GM21528 (cell line): ENCODE measurements around the gene SAMD3.
"Not testable (repeated sequence)": the region's sequence is repeated elsewhere in the genome, so short reads cannot be mapped to it uniquely, and the experiment has no call there.

ENCODE experiments used
- ATAC-seq: cut with Tn5 transposase; IDR thresholded peaks from one replicate; pipeline ENCODE4 v1.9.1; 2021; ENCODE audit warnings: mild to moderate bottlenecking, moderate library complexity; ENCODE audit not compliant: unreplicated experiment, low FRiP score

The SAMD3 gene

GRCh38 chr6:130182466-130182865 lies 40.3 kb downstream of the SAMD3 start:
- no peak for ATAC-seq

DNA sequence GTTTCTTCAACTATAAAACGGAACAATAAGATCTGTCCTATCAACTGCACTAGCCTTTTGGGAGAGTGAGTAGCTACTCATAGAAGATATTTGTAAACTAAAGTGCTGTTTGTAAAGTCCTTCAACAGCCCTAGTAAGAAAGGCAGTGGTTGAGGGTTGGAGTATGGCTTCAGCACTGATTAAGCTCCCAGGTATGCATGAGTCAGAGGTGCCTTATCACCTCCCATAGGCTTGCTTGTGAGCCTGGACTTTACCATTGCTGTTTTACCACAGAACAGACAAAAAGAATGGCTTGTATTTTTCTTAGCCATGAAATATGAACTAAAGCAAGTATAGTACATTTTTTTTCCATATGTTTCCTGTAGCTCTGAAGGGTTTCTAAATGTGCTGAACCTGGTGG lies 44.1 kb downstream of the SAMD3 start:
- no peak for ATAC-seq

- ATAC-seq: no peak
Observed at GRCh38 chr6:130176378-130176777, 46.4 kb downstream of the SAMD3 start.

- not testable (repeated sequence) for ATAC-seq
Observed at GRCh38 chr6:130173377-130174004, 49.3 kb downstream of the SAMD3 start.

GRCh38 chr6:130170160-130170559 lies 52.6 kb downstream of the SAMD3 start:
- not testable (repeated sequence) for ATAC-seq

GRCh38 chr6:130167655-130168054 lies 55.1 kb downstream of the SAMD3 start:
- no peak for ATAC-seq

GRCh38 chr6:130164251-130164650 lies 58.5 kb downstream of the SAMD3 start:
- ATAC-seq: no peak

DNA sequence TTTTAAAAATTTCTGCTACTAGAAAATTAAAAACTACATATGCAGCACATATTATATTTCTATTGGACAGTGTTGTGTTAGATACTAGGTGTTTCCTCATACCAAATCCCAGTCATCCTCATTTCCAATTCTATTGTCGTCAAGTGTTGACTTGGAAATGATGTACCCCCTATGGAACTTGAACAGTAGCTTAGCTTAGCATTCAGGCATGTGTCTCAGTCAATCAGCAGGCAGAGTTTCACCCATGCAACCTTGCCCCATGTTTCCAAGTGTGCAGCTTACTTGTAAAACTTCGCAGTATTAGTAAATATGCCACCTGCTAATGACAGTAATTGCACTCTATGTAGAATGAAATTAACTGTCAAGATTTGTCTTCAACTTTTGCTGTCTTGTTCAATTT lies 59.5 kb downstream of the SAMD3 start:
- no peak for ATAC-seq

- ATAC-seq: no peak
Observed at GRCh38 chr6:130162421-130162820, 60.3 kb downstream of the SAMD3 start.

DNA sequence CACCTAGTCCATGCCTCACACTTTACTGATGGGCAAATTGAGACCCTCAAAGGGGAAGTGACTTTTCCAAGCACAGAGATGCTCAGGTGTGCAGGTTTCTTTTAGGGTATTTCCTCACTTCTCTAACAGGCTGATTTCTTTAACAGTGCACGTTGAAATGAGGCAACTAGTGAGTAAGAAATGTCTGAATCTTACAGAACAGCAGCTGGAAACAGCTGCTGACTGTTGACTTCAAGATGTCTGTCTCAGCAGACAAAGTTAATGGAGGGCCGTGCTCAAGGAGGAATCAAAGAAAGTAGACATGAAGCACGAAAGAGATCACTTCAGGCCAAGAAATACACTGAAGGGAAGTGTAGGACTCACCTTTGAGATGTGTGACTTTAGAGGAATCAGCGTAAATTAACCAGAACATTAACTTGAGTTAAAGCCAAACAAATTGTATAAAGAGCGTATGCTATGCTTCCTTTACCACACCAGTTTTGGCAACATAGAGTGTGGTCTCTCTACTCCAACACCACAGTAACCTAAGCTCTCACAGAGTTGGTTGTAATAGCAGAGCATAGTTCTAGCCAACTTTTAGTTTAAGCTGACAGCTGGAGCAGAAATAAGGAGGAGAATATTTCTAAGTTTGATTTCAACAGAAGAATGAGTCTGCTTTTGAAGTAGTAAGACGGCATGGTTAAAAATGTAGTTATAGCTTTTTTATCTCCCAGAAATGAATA lies 60.9 kb downstream of the SAMD3 start:
- ATAC-seq: no peak

DNA sequence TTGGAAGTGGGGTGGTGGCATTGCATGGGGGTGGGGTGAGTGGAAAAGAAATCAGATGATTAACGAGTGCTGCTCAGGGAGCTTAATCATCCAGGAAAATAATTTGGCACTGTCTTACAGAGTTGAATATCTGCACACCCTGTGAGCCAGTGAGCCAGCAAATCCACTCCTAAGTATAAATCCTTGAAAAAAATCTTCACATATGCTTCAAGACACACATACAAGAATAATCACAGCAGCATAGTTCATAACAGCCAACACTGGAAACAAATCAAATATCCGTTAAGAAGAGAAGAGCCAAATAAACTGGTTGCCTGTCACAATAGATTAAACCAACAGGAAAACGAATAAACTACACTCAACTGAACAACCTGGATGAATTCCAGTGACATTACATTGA lies 62.8 kb downstream of the SAMD3 start:
- no peak for ATAC-seq

DNA sequence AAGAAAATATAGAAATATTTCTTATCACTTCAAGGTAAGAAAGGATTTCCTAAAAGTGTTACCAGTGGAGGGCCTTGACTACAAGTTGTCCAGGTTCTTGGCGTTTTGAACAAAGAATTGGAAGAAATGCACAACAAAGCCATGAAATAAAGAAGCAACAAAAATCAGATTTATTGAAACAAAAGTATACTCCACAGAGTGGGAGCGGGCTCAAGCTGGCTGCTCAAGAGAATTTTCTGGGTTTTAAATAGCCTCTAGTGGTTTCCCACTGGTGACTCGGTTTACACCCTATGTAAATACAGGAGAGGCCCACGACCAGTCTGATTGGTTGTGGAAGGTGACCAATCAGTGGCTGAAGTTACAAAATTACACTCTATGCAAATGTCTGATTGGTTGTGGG lies 64.2 kb downstream of the SAMD3 start:
- ATAC-seq: no peak

DNA sequence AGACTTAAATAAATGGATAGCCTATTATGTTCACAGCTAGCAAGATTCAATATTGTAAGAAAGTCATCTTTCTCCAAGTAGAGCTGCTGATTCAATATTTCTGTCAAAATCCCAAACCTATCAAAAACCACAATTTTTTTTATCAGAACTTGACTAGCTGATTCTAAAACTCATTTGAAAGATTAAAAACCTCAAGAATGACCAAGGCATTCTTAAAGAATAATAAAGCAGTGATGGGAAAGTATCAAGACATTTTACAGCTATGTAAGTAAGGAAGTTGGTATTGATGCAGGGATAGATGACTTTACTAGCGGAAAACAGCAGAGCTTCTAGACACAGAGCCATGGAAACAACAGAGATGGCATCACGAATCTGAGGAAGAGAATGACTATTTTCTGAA lies 64.7 kb downstream of the SAMD3 start:
- ATAC-seq: no peak

GRCh38 chr6:130156908-130157307 lies 65.8 kb downstream of the SAMD3 start:
- no peak for ATAC-seq

DNA sequence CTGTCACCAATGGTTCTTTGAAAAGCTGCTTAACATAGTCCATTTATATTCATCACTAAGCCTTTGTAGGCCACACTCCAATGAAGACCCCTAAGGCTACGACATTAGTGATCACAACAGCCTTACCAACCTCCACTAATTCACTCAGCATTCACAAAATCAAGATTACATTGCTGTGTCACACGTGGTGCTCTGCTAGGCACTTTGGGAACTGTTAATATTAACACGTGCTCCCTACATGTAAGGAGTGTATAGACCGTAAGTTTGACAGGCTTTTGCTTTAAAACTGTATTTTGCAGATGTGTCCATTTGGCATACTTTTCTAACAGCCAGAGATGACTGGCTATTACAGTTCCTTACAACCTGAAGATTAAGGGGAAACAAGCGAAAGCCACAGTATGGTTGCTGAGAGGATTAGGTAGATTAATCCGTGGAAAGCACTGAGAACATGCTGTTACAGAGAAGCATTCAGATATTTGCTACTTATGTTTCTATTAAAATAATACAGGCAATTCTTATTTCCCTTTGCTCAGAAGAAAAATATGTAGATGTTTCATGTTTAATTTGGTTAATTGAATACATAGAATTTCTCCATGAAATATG lies 69.7 kb downstream of the SAMD3 start:
- no peak for ATAC-seq

DNA sequence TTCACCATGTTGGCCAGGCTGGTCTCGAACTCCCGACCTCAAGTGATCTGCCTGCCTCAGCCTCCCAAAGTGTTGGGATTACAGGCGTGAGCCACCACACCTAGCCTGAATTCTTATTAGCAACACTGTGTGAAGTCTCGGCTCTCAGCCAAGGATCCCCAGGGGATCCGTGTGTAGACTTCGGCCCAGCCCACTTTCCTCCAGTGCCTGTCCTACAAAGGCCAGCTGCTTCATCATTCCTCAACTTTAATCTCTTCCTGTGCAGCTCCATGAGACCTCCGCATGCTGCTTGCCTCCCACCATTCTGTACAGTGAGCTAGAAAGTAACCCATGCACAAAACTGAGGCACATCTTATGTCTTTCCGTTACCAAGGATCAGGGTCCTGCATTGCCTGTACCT lies 71.8 kb downstream of the SAMD3 start:
- ATAC-seq: no peak

- ATAC-seq: not testable (repeated sequence)
Observed at GRCh38 chr6:130149016-130149415, 73.7 kb downstream of the SAMD3 start.

DNA sequence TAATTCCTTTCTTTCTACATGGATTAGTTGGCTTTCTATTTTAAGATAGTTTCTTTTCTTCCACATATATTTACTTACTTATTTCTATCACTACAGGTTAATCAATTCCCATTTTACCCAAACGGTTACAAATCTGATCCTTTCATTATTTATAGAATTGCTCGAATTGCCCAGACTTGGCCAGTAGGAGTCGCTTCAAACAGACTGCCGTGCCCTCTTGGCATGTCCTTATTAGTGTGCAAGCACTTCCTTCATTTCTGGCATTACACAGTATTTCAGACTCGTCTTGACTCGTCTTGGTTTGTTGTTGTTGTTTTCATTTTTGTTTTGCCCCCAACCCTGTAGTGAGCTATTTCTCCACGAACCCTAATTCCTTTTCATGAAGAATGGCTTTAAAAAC lies 74.6 kb downstream of the SAMD3 start:
- no peak for ATAC-seq

DNA sequence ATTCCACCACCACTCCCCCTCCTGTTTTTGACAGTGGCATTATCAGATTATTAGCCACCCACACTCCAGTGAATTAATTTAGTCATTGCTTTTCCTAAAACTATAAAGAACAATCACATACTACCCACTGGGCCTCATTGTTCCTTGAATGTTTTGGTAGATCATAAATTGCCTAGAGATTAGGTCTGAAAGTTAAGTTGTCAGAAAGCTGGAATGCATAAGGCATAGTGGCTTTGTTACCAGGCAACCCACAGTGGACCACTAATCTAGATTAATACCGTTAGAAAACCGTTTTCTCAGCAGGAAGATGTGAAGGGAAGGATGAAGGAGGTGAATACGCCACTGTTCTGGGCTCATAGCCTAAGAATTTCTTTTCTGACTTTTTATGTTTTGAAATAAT lies 75.6 kb downstream of the SAMD3 start:
- no peak for ATAC-seq

DNA sequence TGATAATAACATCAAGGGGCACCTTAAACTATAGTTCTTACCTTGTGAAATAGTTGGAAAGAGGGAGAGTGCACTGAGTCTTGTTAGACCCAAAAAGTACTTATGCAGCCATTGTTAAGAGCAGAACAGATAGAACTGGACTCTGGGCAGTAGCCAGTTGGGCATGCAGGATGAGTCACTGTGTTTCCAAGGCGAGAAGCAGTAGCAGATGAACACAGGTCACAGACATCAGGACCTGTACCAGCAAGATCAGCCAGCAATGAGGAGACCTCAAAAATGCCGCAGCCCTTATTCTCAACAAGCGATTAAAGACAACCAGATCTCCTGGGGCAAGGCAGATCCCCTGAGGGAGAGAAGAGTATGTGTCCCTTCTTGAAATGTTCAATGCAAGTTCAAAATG lies 79.0 kb downstream of the SAMD3 start:
- no peak for ATAC-seq

GRCh38 chr6:130140084-130140483 lies 82.7 kb downstream of the SAMD3 start:
- ATAC-seq: no peak

DNA sequence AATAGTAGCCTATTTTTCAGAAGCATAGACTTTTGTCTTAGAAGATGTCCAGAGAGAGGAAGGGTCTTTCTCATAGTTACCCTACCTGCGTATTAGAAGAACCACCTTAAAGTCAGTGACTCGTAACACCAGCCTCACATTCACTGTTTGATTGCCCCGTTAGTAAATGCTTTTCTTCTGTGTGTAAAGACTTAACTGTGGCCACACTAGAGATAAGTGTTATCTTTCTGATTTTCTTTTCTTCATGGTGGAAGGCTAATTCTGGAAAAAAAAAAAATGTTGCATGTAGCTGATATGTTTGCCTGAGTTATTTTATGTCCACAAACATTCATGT lies 83.9 kb downstream of the SAMD3 start:
- no peak for ATAC-seq
